K562 (cell line): ENCODE data around the gene ZC3H18. TPM values are rescaled to one million over a fixed set of nuclear protein-coding genes. Genes with fewer than 3 reads are reported as not detected.

ENCODE experiments used
- ATAC-seq: fragments of 200-7000 bp; cut with Tn5 transposase; 3 replicates; pipeline ENCODE4 v1.9.1; 2020; ENCODE audit warnings: moderate library complexity
- BruUV-seq: library from RNA; stranded (reverse); fragments of 400-500 nt; replicated peaks from 2 replicates; lab custom pipeline; 2021; lab: Mats Ljungman, UMichigan
- CTCF ChIA-PET: fragments of 300-600 bp; formaldehyde crosslinking; extraction: SDS; loops from one replicate; lab custom pipeline; 2021; ENCODE audit warnings: low intra/inter-chr PET ratio; lab: Yijun Ruan, JAX
- POLR2A ChIA-PET: fragments of 300-600, 350-650 bp; sonication (Branson Sonifier 250); formaldehyde crosslinking; extraction: SDS; loops from one replicate; lab custom pipeline; 2021; ENCODE audit warnings: antibody characterized with exemption, inconsistent platforms; lab: Yijun Ruan, JAX
- DNase-seq, 4 experiments: peaks; one replicate each; pipeline versions ENCODE4 v3.0.0 to v3.0.0-alpha.2; 2011 to 2018; ENCODE audit warnings: low spot score in 3 of 4, mixed read lengths in 3 of 4; ENCODE audit errors: extremely low read depth in 1 of 4
- FAIRE-seq: peaks from 2 replicates; lab custom pipeline; 2011; peaks lifted over from hg19 to GRCh38; lab: Jason Lieb, UNC
- H2AFZ ChIP-seq: 2 replicates; pipeline ENCODE4 v1.6.0; 2011; ENCODE audit warnings: low read depth, low read length, control low read depth, inconsistent platforms
- H3K27ac ChIP-seq: fragments of 200-600 bp; 3 replicates; pipeline ENCODE4 v1.8.0; 2011; ENCODE audit warnings: low read depth, mild to moderate bottlenecking, control low read depth, inconsistent platforms, low read length, moderate library complexity, mixed read lengths; ENCODE audit errors: extremely low read depth
- H3K27me3 ChIP-seq, 2 experiments: fragments of 300-600 bp in 1 of 2; 2 replicates in 1 of 2; 3 replicates in 1 of 2; pipeline versions ENCODE4 v1.6.0 to v1.8.0; 2011; ENCODE audit warnings: inconsistent platforms in 2 of 2, low read length in 2 of 2, mild to moderate bottlenecking in 1 of 2, mixed read lengths in 1 of 2, moderate library complexity in 1 of 2; ENCODE audit not compliant: control insufficient read depth in 2 of 2, insufficient read depth in 2 of 2
- H3K36me3 ChIP-seq: fragments of 300-600 bp; 3 replicates; pipeline ENCODE4 v1.8.0; 2011; ENCODE audit warnings: mild to moderate bottlenecking, low read length, inconsistent platforms; ENCODE audit not compliant: control insufficient read depth, insufficient read depth
- H3K4me1 ChIP-seq, 2 experiments: fragments of 200-600 bp in 1 of 2; replicated peaks in 1 of 2; 2 replicates in 1 of 2; 3 replicates in 1 of 2; pipeline versions ENCODE4 v1.5.1 to v1.8.0; 2011; ENCODE audit warnings: inconsistent platforms in 2 of 2, low read length in 2 of 2, mild to moderate bottlenecking in 1 of 2, mixed read lengths in 1 of 2, moderate library complexity in 1 of 2; ENCODE audit not compliant: control insufficient read depth in 2 of 2, insufficient read depth in 2 of 2
- H3K4me2 ChIP-seq: 2 replicates; pipeline ENCODE4 v1.6.1; 2011; ENCODE audit warnings: low read length, control low read depth, inconsistent platforms, mixed read lengths; ENCODE audit not compliant: insufficient read depth
- H3K4me3 ChIP-seq: fragments of 200-600 bp; sonication (generic), shearing (Covaris generic); 2 replicates; pipeline ENCODE4 v1.5.1; 2016; ENCODE audit warnings: control low read depth, inconsistent platforms
- H3K79me2 ChIP-seq: fragments of 200-600 bp; 3 replicates; pipeline ENCODE4 v1.8.0; 2011; ENCODE audit warnings: low read length, inconsistent platforms; ENCODE audit not compliant: control insufficient read depth, insufficient read depth
- H3K9ac ChIP-seq, 2 experiments: 2 replicates each; pipeline versions ENCODE4 v1.6.0 to v1.6.1; 2011; ENCODE audit warnings: low read depth in 2 of 2, low read length in 2 of 2, control low read depth in 1 of 2, inconsistent platforms in 1 of 2, mild to moderate bottlenecking in 1 of 2, mixed read lengths in 1 of 2; ENCODE audit not compliant: insufficient read depth in 1 of 2
- H3K9me1 ChIP-seq: one replicate; pipeline ENCODE4 v1.6.0; 2011; ENCODE audit warnings: inconsistent platforms, mild to moderate bottlenecking, low read length, moderate library complexity; ENCODE audit not compliant: control insufficient read depth, insufficient read depth
- H3K9me3 ChIP-seq: replicated peaks from 2 replicates; pipeline ENCODE4 v1.5.1; 2011; ENCODE audit warnings: low read depth, low read length, inconsistent platforms; ENCODE audit not compliant: control insufficient read depth, insufficient read depth
- H4K20me1 ChIP-seq: replicated peaks from 2 replicates; pipeline ENCODE4 v1.6.1; 2011; ENCODE audit warnings: low read length, inconsistent platforms, mixed read lengths; ENCODE audit not compliant: control insufficient read depth, insufficient read depth
- CEBPB ChIP-seq: fragments of 450-650 bp; IDR thresholded peaks from 2 replicates; pipeline ENCODE4 v1.6.1; 2016; ENCODE audit warnings: missing genetic modification characterization, missing compliant biosample characterization
- CEBPG ChIP-seq, 3 experiments: fragments of 200-800 bp in 1 of 3; sonication (Bioruptor generic) in 1 of 3; sonication (generic) in 1 of 3; formaldehyde crosslinking in 1 of 3; IDR thresholded peaks in 2 of 3; conservative IDR thresholded peaks in 1 of 3; 2 replicates each; pipeline versions ENCODE4 v1.6.1 to v1.8.0; 2016 to 2022; ENCODE audit warnings: missing compliant biosample characterization in 2 of 3, missing genetic modification characterization in 2 of 3, mild to moderate bottlenecking in 1 of 3, missing genetic modification reagents in 1 of 3
- CHCHD3 ChIP-seq: fragments of 250-450 bp; sonication (Bioruptor Pico); IDR thresholded peaks from 2 replicates; pipeline ENCODE4 v2.1.2; 2022; ENCODE audit warnings: mild to moderate bottlenecking
- ZNF133 ChIP-seq: fragments of 250-450 bp; sonication (Bioruptor Pico); IDR thresholded peaks from 2 replicates; pipeline ENCODE4 v1.4.0; 2020; ENCODE audit warnings: mild to moderate bottlenecking
- ZNF165 ChIP-seq: fragments of 250-450 bp; sonication (Bioruptor Pico); IDR thresholded peaks from 2 replicates; pipeline ENCODE4 v1.4.0; 2020; ENCODE audit warnings: borderline replicate concordance
- ZNF444 ChIP-seq: fragments of 250-450 bp; sonication (Bioruptor Pico); IDR thresholded peaks from 2 replicates; pipeline ENCODE4 v1.4.0; 2020; ENCODE audit warnings: mild to moderate bottlenecking, moderate library complexity
- WGBS: fragments of 100-300 bp; shearing (Covaris generic); methylation state at CpG from one replicate; pipeline ENCODE4 v1.1.6; 2016; ENCODE audit warnings: low coverage, mixed read lengths; ENCODE audit not compliant: insufficient coverage; ENCODE audit errors: missing lambda C conversion rate; 5-methylcytosine and 5-hydroxymethylcytosine counted together
- in situ Hi-C: fragments of 300-500 bp; cut with MboI; formaldehyde crosslinking; loops from 4 replicates; pipeline ENCODE4 v1.15.0; 2018; ENCODE audit warnings: inconsistent platforms, mixed read lengths
- intact Hi-C: fragments of 100-400 bp; cut with micrococcal nuclease; formaldehyde crosslinking; loops from 2 replicates; pipeline ENCODE4 v1.14.2; 2022
- polyA plus RNA-seq, 8 experiments: library from polyadenylated mRNA; depleted of rRNA in 4 of 8; stranded (reverse) in 5 of 8; unstranded in 3 of 8; fragments of >200 nt; fragmentation: Nextera tagmentation in 2 of 8; fragmentation: Illumina TruSeq in 1 of 8; extraction: Ambion mirVana in 2 of 8; extraction: Trizol in 1 of 8; gene quantifications; 2 replicates each; pipeline versions ENCODE4 v1.2.1 to v1.2.3, GENCODE V29; 2011 to 2014; ENCODE audit warnings: inconsistent platforms in 1 of 8, missing spikeins in 1 of 8
- total RNA-seq, 7 experiments: library from RNA; depleted of rRNA in 6 of 7; stranded (reverse); fragments of >200 nt in 6 of 7; fragmentation: Illumina TruSeq in 2 of 7; extraction: Trizol in 2 of 7; gene quantifications; 2 replicates each; pipeline versions ENCODE4 v1.2.1 to v1.2.3, GENCODE V29; 2011 to 2021; ENCODE audit warnings: low replicate concordance in 1 of 7
- TF ChIP-seq, protein P1 (sequence below): fragments of 450-650 bp; formaldehyde crosslinking; IDR thresholded peaks from 2 replicates; pipeline ENCODE4 v1.4.0; 2020; ENCODE audit warnings: mild to moderate bottlenecking

Gene ZC3H18
- total and polyA plus RNA-seq, 9 of the 15 experiments (the other 6 are each of a cell fraction or from before 2014, with no cell fraction given), result 1.7 to 88.7 (median 26.9) TPM

DNA sequence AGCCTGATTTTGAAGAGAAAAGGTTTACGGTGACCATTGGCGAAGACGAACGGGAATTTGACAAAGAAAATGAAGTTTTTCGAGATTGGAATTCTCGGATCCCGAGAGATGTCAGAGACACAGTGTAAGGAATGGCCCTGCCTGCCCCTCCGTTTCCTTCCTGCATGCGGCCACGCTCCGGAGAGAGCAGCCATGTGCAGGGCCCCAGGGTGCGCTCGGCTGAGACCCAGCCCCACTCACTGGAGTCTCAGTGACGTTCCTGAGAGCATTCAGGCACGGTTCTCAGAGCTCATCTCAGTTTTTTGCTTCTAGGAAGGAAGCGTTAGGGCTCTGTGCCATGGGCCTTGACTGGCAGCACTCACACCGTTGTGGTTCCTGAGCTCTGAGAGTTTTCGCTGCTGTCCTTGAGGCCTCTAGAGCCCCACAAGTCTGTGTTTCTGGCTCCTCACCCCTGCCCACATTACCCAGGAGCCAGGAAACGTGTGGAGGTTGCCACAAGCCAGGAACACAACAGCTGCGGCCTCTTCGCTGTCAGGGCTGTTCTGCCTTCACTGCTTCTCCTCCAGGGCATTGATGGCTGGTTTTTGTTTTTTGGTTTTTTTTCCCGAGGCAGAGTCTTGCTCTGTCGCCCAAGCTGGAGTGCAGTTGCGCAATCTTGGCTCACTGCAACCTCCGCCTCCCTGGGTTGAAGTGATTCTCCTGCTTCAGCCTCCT is 29.8 kb downstream of the ZC3H18 start (continued):
- TF ChIP-seq, protein P1, sequence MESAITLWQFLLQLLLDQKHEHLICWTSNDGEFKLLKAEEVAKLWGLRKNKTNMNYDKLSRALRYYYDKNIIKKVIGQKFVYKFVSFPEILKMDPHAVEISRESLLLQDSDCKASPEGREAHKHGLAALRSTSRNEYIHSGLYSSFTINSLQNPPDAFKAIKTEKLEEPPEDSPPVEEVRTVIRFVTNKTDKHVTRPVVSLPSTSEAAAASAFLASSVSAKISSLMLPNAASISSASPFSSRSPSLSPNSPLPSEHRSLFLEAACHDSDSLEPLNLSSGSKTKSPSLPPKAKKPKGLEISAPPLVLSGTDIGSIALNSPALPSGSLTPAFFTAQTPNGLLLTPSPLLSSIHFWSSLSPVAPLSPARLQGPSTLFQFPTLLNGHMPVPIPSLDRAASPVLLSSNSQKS (CRISPR knock-in tag), result no peak
- no peak for TF ChIP-seq ZNF444
- no peak for TF ChIP-seq ZNF133
- no peak for TF ChIP-seq CHCHD3 (CRISPR knock-in tag)

DNA sequence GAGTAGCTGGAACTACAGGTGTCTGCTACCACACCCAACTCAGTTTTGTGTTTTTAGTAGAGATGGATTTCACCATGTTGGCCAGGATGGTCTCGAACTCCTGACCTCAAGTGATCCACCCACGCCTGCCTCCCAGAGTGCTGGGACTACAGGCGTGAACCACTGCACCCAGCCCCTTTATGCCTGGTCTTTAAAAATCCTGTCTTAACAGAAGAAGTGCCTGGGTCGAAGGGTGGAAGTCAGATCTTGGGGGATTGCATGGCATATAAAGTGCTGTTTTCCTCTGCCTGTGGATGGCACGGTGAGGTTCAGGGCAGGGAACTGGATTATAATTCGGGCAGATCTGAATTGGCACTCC is 30.3 kb downstream of the ZC3H18 start:
- no peak overlapping the region for H3K27ac ChIP-seq
- peaks cover 80% of the 10 kb centered on the region for H3K36me3 ChIP-seq
- H2AFZ ChIP-seq, result no peak overlapping the region
- no TSS peak for BruUV-seq
- H3K9me1 ChIP-seq, result no peaks in the 10 kb centered on the region
- H4K20me1 ChIP-seq, result no peaks in the 10 kb centered on the region
- no peak for ATAC-seq
- in situ Hi-C loops, result no loop called here
- no peak for DNase-seq
- intact Hi-C loops, result no loop called here
- H3K9ac ChIP-seq, result no peak overlapping the region
- no peaks in the 10 kb centered on the region for H3K27me3 ChIP-seq
- H3K4me2 ChIP-seq, result no peak overlapping the region
- FAIRE-seq, result no peak
- H3K4me1 ChIP-seq, result peaks cover 0 to 6% of the 10 kb centered on the region in 2 experiments; a peak in 1 of 5 replicates
- no peaks in the 10 kb centered on the region for H3K9me3 ChIP-seq
- ChIA-PET CTCF (no interaction called here), POLR2A (no interaction called here)
- TF ChIP-seq CEBPB (tag) (peak; percentile 5; the same call in 1 of the 2 replicates), ZNF165 (CRISPR knock-in tag) (no peak), CEBPG (CRISPR knock-in tag; IDR thresholded peaks at IDR 0.05) (no peak), CEBPG (tag; conservative IDR thresholded peaks at IDR 0.05 in 1 of 2, IDR thresholded peaks at IDR 0.05 in 1 of 2) (peak in 1 of 2 experiments; percentile 41; a peak in 1 of 4 replicates)
- no peak overlapping the region for H3K4me3 ChIP-seq
- peaks cover 3% of the 10 kb centered on the region; the same call in 1 of the 3 replicates for H3K79me2 ChIP-seq
- 96% methylated on average over 6 of the region's 6 CpGs for WGBS
